NK-92 (cell line): ENCODE results near the gene CTNNA3.

ENCODE experiments used
- DNase-seq: peaks from one replicate; lab custom pipeline; 2025; ENCODE audit not compliant: unreplicated experiment; lab: John Stamatoyannopoulos, UW

The CTNNA3 gene

GRCh38 chr10:66951896-66952295, 744.1 kb downstream of the CTNNA3 start:
- DNase-seq = no peak

- DNase-seq = no peak
Measured at GRCh38 chr10:66943590-66943989, 752.4 kb downstream of the CTNNA3 start.

DNA sequence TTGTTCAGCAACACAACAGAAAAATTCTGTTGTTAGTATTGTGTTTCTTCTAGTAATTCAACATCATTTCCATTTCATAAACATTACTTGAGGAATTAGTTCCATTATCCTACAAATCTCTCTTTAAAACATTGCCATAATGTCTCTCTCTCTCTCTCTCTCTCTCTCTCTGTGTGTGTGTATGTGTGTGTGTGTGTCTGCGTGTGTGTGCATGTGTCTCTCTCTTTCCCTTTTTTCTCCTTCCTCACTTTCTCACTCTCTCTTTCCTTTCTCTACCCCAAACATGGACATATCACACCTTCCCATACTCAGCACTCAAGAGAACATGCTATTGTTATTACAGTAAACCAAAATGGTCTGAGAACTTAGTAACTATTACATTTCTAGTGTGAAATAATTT, 753.6 kb downstream of the CTNNA3 start:
- no peak for DNase-seq

DNA sequence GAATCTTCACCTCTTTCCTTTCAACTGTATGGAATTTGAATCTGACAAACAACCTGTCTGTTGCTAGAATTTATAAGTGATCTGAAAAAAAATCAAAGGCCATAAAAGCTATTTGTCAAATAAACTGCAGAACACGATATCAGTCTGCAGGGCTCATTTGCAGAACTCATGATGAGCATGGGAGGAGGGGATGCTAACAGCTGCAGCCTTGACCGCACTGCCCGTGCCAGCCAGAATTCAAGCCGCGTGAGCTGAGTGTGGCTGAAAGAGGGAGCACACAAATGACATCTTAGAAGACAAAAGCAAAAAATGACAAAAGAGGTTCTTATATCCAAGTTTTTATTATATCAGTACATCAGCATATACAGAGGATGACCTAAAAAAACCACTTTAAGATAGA, 754.5 kb downstream of the CTNNA3 start:
- DNase-seq = no peak

GRCh38 chr10:66940965-66941364, 755.0 kb downstream of the CTNNA3 start:
- DNase-seq = no peak

GRCh38 chr10:66934711-66935110, 761.3 kb downstream of the CTNNA3 start:
- DNase-seq = no peak

DNA sequence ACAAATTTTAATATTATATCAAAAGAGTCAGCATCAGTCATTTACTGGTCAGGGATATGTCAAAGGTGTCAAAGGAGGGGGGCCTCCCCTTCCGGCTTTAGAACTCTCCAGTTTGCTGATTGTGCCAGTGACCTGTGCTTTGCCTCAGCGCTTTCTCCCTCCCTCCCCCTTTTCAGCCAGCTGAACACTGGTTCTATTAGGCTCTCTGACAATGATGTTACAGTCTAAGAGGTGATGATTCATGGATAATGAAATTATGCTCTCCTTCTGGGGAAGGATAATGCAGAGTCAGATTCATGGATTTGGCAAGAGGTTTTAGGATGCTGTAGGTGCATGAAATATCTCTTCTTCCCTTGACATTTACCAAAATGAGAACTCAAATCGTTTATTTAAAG, 764.0 kb downstream of the CTNNA3 start:
- DNase-seq = no peak

- DNase-seq = no peak
Measured at GRCh38 chr10:66931340-66931948, 764.6 kb downstream of the CTNNA3 start.

DNA sequence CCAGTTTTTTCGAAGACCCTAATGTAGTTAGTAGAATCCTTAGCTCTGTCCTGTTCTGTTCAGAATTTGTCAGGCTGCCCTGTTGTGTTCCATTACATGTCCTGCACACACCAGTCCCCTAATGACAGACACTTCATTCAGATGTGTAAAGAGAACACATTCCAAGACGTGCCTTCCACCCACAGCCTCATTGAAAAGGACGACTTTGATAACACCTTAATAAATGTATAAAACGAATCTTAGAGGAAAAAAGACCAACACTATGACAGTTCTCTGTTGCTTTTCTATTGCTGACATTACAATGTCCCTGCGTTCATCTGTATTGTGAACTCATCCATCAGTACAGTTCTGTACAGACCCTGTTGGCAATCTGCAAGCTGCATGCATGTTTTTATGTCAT, 766.6 kb downstream of the CTNNA3 start:
- DNase-seq = no peak

- DNase-seq = no peak
Measured at GRCh38 chr10:66928776-66929175, 767.2 kb downstream of the CTNNA3 start.

DNA sequence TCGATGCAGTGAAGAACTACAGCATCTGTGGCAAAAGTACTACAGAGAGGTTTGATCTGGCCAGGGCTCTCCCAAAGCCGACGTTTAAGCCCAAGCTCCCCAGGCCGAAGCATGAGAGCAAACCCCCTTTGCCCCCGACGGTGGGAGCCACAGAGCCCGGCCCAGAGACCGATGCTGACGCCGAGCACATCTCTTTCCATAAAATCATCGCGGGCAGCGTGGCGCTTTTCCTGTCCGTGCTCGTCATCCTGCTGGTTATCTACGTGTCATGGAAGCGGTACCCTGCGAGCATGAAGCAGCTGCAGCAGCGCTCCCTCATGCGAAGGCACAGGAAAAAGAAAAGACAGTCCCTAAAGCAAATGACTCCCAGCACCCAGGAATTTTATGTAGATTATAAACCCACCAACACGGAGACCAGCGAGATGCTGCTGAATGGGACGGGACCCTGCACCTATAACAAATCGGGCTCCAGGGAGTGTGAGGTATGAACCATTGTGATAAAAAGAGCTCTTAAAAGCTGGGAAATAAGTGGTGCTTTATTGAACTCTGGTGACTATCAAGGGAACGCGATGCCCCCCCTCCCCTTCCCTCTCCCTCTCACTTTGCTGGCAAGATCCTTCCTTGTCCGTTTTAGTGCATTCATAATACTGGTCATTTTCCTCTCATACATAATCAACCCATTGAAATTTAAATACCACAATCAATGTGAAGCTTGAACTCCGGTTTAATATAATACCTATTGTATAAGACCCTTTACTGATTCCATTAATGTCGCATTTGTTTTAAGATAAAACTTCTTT, 767.8 kb downstream of the CTNNA3 start:
- no peak for DNase-seq

DNA sequence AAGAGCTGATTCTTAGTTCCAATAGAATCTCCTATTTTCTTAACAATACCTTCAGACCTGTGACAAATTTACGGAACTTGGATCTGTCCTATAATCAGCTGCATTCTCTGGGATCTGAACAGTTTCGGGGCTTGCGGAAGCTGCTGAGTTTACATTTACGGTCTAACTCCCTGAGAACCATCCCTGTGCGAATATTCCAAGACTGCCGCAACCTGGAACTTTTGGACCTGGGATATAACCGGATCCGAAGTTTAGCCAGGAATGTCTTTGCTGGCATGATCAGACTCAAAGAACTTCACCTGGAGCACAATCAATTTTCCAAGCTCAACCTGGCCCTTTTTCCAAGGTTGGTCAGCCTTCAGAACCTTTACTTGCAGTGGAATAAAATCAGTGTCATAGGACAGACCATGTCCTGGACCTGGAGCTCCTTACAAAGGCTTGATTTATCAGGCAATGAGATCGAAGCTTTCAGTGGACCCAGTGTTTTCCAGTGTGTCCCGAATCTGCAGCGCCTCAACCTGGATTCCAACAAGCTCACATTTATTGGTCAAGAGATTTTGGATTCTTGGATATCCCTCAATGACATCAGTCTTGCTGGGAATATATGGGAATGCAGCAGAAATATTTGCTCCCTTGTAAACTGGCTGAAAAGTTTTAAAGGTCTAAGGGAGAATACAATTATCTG, 768.6 kb downstream of the CTNNA3 start:
- no peak for DNase-seq

- DNase-seq = no peak
Measured at GRCh38 chr10:66926841-66927240, 769.2 kb downstream of the CTNNA3 start.

- DNase-seq = no peak
Measured at GRCh38 chr10:66925896-66926715, 769.9 kb downstream of the CTNNA3 start, which contains the start of gene LRRTM3. Gene LRRTM3 (plus strand): TSS chr10:66926036.

- DNase-seq = no peak
Measured at GRCh38 chr10:66925373-66925772, 770.6 kb downstream of the CTNNA3 start.

- no peak for DNase-seq
Measured at GRCh38 chr10:66924674-66925345, 771.2 kb downstream of the CTNNA3 start.

- no peak for DNase-seq
Measured at GRCh38 chr10:66919248-66919647, 776.7 kb downstream of the CTNNA3 start.

GRCh38 chr10:66917104-66917503, 778.9 kb downstream of the CTNNA3 start:
- no peak for DNase-seq

DNA sequence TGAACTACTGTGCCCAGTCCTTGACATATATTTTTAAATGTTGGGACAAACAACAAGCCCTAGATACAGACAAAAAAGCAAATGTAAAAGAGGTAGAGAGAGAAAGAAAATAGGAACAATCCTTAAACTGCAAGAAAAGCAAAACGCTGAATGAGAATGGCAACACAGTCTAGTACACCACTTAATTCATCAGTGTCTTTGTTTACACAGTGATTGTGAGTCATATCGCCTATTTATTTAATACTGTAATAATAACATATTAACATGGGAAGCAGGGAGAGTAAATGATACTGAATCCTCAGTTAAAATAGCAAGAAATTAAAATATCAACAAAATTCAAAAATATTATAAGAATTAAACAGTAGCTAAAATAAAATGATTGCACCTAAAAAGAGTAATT, 780.0 kb downstream of the CTNNA3 start:
- DNase-seq = no peak

DNA sequence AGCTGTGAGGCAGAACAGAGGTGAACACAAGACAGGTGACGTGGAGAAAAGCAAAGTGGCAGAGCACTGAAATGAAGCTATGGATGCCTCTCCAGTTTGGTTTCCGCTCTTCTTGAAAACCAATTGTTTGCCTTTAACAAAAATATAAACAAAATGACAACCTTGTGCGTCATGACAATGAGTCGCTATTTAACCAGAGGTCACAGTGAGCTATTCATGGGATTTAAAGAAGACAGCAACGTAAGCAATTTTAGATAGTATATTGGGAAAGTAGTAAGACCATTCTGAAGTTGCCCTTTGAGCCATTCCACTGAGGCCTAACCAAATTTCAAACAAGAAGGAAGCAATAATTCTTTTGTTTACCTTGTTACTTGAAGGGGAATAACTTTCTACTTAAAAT, 785.3 kb downstream of the CTNNA3 start:
- DNase-seq = no peak

DNA sequence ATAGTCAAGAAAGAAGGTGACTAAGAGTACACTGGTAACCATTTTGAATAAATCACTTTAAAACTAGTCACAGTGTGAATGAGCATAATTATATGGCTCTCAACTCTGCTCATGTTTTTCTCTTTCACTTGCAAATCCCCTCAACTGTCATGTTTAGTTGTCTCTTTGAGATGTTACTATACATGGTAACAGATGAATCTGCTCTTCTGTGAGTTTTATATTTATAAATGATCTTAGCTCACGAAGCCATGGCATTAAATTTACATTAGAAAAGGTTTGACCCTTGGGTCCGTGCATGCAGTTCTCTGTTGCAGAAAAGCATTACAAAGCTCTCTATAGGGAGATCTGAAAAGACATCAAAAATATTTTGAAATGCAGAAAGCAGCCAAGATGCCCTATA, 803.1 kb downstream of the CTNNA3 start:
- DNase-seq = no peak
